GM12874 (cell line): ENCODE data around the gene EMD.

Experiments
- TF ChIP-seq, protein P1 (sequence below): IDR thresholded peaks from 2 replicates; pipeline ENCODE4 v1.5.1; 2011; ENCODE audit warnings: low read depth, mild to moderate bottlenecking, control low read depth, low read length, moderate library complexity; ENCODE audit not compliant: insufficient read depth

The EMD gene

DNA sequence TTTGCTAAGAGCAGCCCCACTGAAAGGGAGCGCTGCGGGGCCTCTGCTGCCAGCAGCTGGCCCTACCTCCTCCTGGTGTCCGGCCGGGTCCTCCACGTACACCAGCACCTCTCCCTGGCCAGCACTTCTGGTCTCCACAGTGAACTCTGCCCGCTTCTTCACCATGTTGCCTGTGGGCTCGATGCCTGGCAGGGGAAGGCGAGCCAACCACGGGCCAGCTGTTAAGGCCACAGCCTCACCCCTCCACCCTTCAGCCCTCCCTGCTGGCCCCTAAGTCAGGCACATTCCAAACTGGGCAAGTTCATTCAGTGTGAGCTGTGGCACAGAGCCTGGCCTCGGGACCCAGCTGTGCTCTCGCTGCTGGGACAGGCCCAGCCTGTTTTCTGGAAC lies 12.4 kb upstream of the EMD start:
- TF ChIP-seq, protein P1, sequence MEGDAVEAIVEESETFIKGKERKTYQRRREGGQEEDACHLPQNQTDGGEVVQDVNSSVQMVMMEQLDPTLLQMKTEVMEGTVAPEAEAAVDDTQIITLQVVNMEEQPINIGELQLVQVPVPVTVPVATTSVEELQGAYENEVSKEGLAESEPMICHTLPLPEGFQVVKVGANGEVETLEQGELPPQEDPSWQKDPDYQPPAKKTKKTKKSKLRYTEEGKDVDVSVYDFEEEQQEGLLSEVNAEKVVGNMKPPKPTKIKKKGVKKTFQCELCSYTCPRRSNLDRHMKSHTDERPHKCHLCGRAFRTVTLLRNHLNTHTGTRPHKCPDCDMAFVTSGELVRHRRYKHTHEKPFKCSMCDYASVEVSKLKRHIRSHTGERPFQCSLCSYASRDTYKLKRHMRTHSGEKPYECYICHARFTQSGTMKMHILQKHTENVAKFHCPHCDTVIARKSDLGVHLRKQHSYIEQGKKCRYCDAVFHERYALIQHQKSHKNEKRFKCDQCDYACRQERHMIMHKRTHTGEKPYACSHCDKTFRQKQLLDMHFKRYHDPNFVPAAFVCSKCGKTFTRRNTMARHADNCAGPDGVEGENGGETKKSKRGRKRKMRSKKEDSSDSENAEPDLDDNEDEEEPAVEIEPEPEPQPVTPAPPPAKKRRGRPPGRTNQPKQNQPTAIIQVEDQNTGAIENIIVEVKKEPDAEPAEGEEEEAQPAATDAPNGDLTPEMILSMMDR, result no peak

- TF ChIP-seq, protein P1, result no peak
Measured at GRCh38 chrX:154367474-154368308, 11.4 kb upstream of the EMD start.

- TF ChIP-seq, protein P1, result no peak
Measured at GRCh38 chrX:154368630-154369448, 10.3 kb upstream of the EMD start.

- TF ChIP-seq, protein P1, result no peak
Measured at GRCh38 chrX:154369449-154370299, 9.4 kb upstream of the EMD start.

DNA sequence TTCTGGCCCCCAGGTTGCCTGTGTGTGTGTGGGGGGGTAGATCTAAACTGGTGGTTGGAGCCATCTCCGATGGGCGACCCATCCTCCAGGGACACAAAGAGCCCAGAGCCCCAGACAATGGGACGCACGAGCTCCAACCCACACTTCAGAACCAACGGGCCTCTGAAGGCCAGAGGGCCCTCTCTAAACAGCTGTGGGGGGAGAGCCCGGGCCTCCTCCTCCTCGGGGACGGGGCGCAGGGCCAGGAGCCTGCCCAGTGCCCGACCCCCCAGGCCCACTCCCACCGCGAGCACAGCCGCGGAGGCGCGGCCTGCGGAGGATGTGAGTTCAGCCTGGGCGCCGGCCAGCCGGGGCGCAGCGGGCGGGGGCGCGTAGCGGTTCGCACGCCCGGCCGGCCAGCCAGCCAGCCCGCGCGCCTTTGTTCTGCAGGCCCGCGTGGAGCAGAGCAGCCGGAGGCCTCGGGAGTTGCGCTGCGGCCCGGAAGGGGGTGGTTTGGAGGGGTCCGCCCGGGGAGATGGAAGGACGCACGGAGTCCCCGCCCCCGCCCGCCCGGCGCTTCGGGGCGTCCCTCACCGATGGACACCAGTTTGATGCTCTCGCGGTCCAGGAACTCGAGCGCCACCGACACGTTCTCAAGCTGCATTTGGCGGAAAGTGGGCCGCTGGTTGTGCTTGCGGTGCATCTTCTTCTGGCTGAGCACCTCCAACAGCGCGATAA lies 8.6 kb upstream of the EMD start:
- TF ChIP-seq, protein P1, result no peak

DNA sequence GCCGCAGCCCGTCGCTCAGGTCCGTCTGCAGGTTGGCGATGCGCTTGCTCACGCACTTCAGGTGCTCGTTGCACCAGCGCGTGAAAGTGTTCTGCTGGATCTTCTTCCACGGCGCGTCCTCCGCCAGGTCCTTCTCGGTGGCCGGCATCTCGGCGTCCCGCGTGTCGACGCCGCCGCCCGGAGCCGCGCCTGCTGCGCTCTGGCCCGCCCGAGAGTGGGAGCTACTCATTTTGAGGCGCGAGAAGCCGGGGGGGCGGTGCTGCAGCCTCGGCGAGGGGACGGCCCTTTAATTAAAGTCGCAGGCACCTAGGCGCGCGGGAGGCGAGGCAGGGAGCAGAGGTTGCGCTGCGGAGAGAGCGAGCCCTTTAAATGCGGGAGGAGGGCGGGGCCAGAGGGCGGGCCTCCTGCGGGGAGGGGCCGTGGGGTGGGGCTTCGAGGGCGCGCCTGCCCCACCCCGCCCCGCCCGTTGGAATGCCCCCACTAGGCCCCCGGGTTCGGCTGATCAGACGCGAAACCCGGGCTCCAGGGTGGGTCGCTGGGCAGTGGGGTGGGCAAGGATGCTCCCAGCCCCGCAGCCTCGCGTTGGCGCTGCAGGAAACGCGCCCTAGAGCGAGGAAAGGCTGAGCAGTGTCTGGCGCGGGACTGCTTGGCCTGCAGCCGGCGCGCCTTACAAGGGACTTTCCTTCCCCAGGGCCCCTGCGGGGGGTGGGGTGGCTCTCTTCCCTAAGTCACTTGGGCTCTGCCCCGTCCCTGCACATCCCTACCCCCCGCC lies 7.9 kb upstream of the EMD start:
- TF ChIP-seq, protein P1, result no peak
